Activated CD8-positive, alpha-beta memory T cell treated with anti-CD3 and anti-CD28 coated beads for 4 hours (primary cell): ENCODE measurements around the gene CCNJL.
"Not testable (repeated sequence)": the region's sequence is repeated elsewhere in the genome, so short reads cannot be mapped to it uniquely, and the experiment has no call there.

ENCODE experiments used
- DNase-seq, 2 donors: peaks; one replicate each; pipeline ENCODE4 v3.0.0-alpha.2; 2020; ENCODE audit warnings: low read depth in 2 of 2

Gene CCNJL

GRCh38 chr5:160312134-160312959, at the start of gene CCNJL:
Gene CCNJL (minus strand): TSS chr5:160312564. CDS start chr5:160311923, 641 bp downstream.
- no peak for DNase-seq

GRCh38 chr5:160361624-160362228, 49.4 kb upstream of the CCNJL start:
- no peak for DNase-seq

GRCh38 chr5:160360310-160360709, 47.9 kb upstream of the CCNJL start:
- no peak for DNase-seq

- DNase-seq: no peak
Observed at GRCh38 chr5:160359816-160360215, 47.5 kb upstream of the CCNJL start.

- DNase-seq: no peak
Observed at GRCh38 chr5:160359242-160359641, 46.9 kb upstream of the CCNJL start.

GRCh38 chr5:160357861-160358411, 45.6 kb upstream of the CCNJL start:
- DNase-seq: no peak

- DNase-seq: no peak
Observed at GRCh38 chr5:160357394-160357793, 45.0 kb upstream of the CCNJL start.

- DNase-seq: no peak
Observed at GRCh38 chr5:160356550-160357347, 44.4 kb upstream of the CCNJL start.

GRCh38 chr5:160354666-160355065, 42.3 kb upstream of the CCNJL start:
- DNase-seq: no peak

- DNase-seq: no peak
Observed at GRCh38 chr5:160353379-160353778, 41.0 kb upstream of the CCNJL start.

GRCh38 chr5:160352308-160352707, 39.9 kb upstream of the CCNJL start:
- no peak for DNase-seq

GRCh38 chr5:160349935-160350303, 37.6 kb upstream of the CCNJL start:
- DNase-seq: no peak

- no peak for DNase-seq
Observed at GRCh38 chr5:160349249-160349934, 37.0 kb upstream of the CCNJL start.

- no peak for DNase-seq
Observed at GRCh38 chr5:160348080-160348479, 35.7 kb upstream of the CCNJL start.

- no peak for DNase-seq
Observed at GRCh38 chr5:160347448-160347847, 35.1 kb upstream of the CCNJL start.

- no peak for DNase-seq
Observed at GRCh38 chr5:160342413-160342941, 30.1 kb upstream of the CCNJL start.

GRCh38 chr5:160341309-160341870, 29.0 kb upstream of the CCNJL start:
- no peak for DNase-seq

GRCh38 chr5:160340513-160340912, 28.1 kb upstream of the CCNJL start:
- not testable (repeated sequence) for DNase-seq

GRCh38 chr5:160339406-160340130, 27.2 kb upstream of the CCNJL start:
- DNase-seq: no peak

- not testable (repeated sequence) for DNase-seq
Observed at GRCh38 chr5:160334716-160335115, 22.4 kb upstream of the CCNJL start.
